ENCODE results near the gene SERHL2. TPM values are rescaled to one million over a fixed set of nuclear protein-coding genes. Genes with fewer than 3 reads are reported as not detected.

SERHL2 gene
- total and polyA plus RNA-seq, 2 donors from 2014 or later, result 3.1 to 4.9 TPM

- Histone ChIP-seq H3K36me3 (ENCODE audit: control insufficient read depth in 2 of 3, insufficient read depth in 3 of 3, low read length in 3 of 3) (peaks cover 0 to 2% (median 0%) of the 10 kb centered on the region in 3 donors), H3K27me3 (ENCODE audit: control insufficient read depth, insufficient read depth, low read length) (no peaks in the 10 kb centered on the region), H3K9me3 (ENCODE audit: control insufficient read depth in 2 of 3, insufficient read depth in 1 of 3, low read length in 3 of 3) (no peaks in the 10 kb centered on the region), H3K9ac (ENCODE audit: low read length in 3 of 3) (no peak overlapping the region), H3K4me1 (ENCODE audit: control insufficient read depth in 2 of 3, insufficient read depth in 2 of 3, low read depth in 1 of 3, low read length in 3 of 3) (peaks cover 6 to 42% (median 32%) of the 10 kb centered on the region in 3 donors), H3K4me3 (ENCODE audit: low read length in 3 of 3) (no peak overlapping the region), H3K27ac (ENCODE audit: low read depth in 2 of 2, low read length in 2 of 2) (peak overlapping the region in 1 of 2 donors; percentile 2)
- DNase-seq (peak in 1 of 5 donors; percentile 29), FAIRE-seq (no peak)
- intact Hi-C loops (cut with DNase I), result no loop called here
- no peak for TF ChIP-seq CTCF (IDR thresholded peaks at IDR 0.05; ENCODE audit: borderline replicate concordance, extremely low read depth, insufficient read depth)
Measured at GRCh38 chr22:42611051-42611450, 57.3 kb downstream of the SERHL2 start.

DNA sequence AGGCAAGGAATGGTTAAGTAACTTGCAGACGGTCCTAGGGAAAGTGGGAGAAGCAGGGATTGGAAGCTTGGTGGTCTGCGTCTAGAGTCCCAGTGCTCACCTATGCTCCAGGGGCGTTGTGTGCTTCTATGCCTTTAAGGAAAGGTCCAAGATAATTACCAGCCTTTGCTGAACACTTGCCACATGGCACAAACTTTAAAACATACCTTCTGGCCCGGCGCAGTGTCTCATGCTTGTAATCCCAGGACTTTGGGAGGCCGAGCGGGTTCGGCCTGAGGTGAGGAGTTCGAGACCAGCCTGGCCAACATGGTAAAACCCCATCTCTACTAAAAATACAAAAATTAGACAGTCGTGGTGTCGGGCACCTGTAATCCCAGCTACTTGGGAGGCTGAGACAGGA lies 58.6 kb downstream of the SERHL2 start:
- Histone ChIP-seq H3K4me3 (ENCODE audit: low read length in 3 of 3) (no peak overlapping the region), H3K9ac (ENCODE audit: low read length in 3 of 3) (no peak overlapping the region), H3K36me3 (ENCODE audit: control insufficient read depth in 2 of 3, insufficient read depth in 3 of 3, low read length in 3 of 3) (peaks cover 0 to 2% (median 0%) of the 10 kb centered on the region in 3 donors), H3K27ac (ENCODE audit: low read depth in 2 of 2, low read length in 2 of 2) (no peak overlapping the region), H3K9me3 (ENCODE audit: control insufficient read depth in 2 of 3, insufficient read depth in 1 of 3, low read length in 3 of 3) (no peaks in the 10 kb centered on the region), H3K27me3 (ENCODE audit: control insufficient read depth, insufficient read depth, low read length) (no peaks in the 10 kb centered on the region), H3K4me1 (ENCODE audit: control insufficient read depth in 2 of 3, insufficient read depth in 2 of 3, low read depth in 1 of 3, low read length in 3 of 3) (peaks cover 6 to 42% (median 35%) of the 10 kb centered on the region in 3 donors)
- intact Hi-C loops (cut with DNase I), result no loop called here
- TF ChIP-seq CTCF (IDR thresholded peaks at IDR 0.05; ENCODE audit: borderline replicate concordance, extremely low read depth, insufficient read depth), result no peak
- DNase-seq (peak in 1 of 5 donors; percentile 57), FAIRE-seq (no peak)

DNA sequence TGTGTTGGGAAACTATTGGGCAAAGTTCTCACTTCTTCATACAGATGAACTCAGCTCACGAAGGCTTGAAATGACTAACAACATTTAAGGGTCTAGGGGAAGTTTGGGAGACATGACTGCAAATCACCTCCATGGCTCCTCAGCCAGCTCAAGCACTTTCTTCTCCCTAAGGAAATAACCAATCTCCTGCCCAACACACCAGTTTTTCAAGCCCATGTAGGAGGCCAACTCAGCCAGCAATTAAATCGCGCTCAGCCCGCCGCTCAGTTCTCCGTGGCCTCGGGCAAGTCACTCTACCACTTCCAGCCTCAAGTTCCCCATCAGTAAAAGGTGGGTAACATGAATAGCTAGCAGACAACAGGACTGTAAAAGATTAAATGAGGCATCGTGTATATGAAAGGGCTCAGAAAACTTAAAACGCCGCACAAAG lies 60.1 kb downstream of the SERHL2 start:
- TF ChIP-seq CTCF (IDR thresholded peaks at IDR 0.05; ENCODE audit: borderline replicate concordance, extremely low read depth, insufficient read depth), result no peak
- DNase-seq (peak in 2 of 5 donors; percentile 72 to 76), FAIRE-seq (no peak)
- H3K9me3 ChIP-seq (ENCODE audit: control insufficient read depth in 2 of 3, insufficient read depth in 1 of 3, low read length in 3 of 3), result no peaks in the 10 kb centered on the region
- H3K27ac ChIP-seq (ENCODE audit: low read depth in 2 of 2, low read length in 2 of 2), result peak overlapping the region; percentile 97 to 98
- H3K27me3 ChIP-seq (ENCODE audit: control insufficient read depth, insufficient read depth, low read length), result no peaks in the 10 kb centered on the region
- intact Hi-C loops (cut with DNase I), result no loop called here
- peaks cover 6 to 38% (median 34%) of the 10 kb centered on the region in 3 donors for H3K4me1 ChIP-seq (ENCODE audit: control insufficient read depth in 2 of 3, insufficient read depth in 2 of 3, low read depth in 1 of 3, low read length in 3 of 3)
- peak overlapping the region; percentile 45 to 85 (median 68) for H3K9ac ChIP-seq (ENCODE audit: low read length in 3 of 3)
- H3K36me3 ChIP-seq (ENCODE audit: control insufficient read depth in 2 of 3, insufficient read depth in 3 of 3, low read length in 3 of 3), result peaks cover 0 to 2% (median 0%) of the 10 kb centered on the region in 3 donors
- H3K4me3 ChIP-seq (ENCODE audit: low read length in 3 of 3), result peak overlapping the region; percentile 69 to 85 (median 85)
